ENCODE results near the gene NIPA2.

GRCh38 chr15:22902981-22903380 is 64.5 kb downstream of the NIPA2 start:
- TF ChIP-seq CTCF (conservative IDR thresholded peaks at IDR 0.05 in 1 of 2, IDR thresholded peaks at IDR 0.05 in 1 of 2; ENCODE audit: low read depth in 1 of 2, low read length in 2 of 2) (no peak), EZH2 (IDR thresholded peaks at IDR 0.05; ENCODE audit: low read length, missing control alignments) (no peak)
